Tibial nerve (tissue), 4 donors: ENCODE results near the gene TRPM2. TPM values are rescaled to one million over a fixed set of nuclear protein-coding genes. Genes with fewer than 3 reads are reported as not detected.

Experiments used
- DNase-seq, 2 donors: peaks; one replicate each; pipeline ENCODE4 v3.0.0-alpha.2; 2019; ENCODE audit warnings: low spot score in 2 of 2
- H3K27ac ChIP-seq, 4 donors: fragments of 200-600 bp; sonication (generic) in 3 of 4; one replicate each; pipeline ENCODE4 v1.5.1; 2017 to 2019; ENCODE audit warnings: mild to moderate bottlenecking in 1 of 4
- H3K27me3 ChIP-seq, 2 donors: fragments of 200-600 bp; sonication (generic) in 1 of 2; one replicate each; pipeline versions ENCODE4 v1.5.1 to v1.6.0; 2017 to 2019
- H3K36me3 ChIP-seq, 3 donors: fragments of 200-600 bp; sonication (generic); one replicate each; pipeline ENCODE4 v1.5.1; 2018 to 2019
- H3K4me1 ChIP-seq, 4 donors: fragments of 200-600 bp; sonication (generic) in 3 of 4; one replicate each; pipeline ENCODE4 v1.5.1; 2017 to 2019
- H3K4me3 ChIP-seq, 4 donors: fragments of 200-600 bp; sonication (generic) in 3 of 4; one replicate each; pipeline ENCODE4 v1.5.1; 2017 to 2019; ENCODE audit warnings: mild to moderate bottlenecking in 1 of 4, moderate library complexity in 1 of 4
- H3K9me3 ChIP-seq, 4 donors: fragments of 200-600 bp; sonication (generic) in 3 of 4; one replicate each; pipeline ENCODE4 v1.5.1; 2017 to 2019
- CTCF ChIP-seq, 5 experiments: fragments of 200-600 bp in 3 of 5; fragments of 450-650 bp in 2 of 5; sonication (generic) in 3 of 5; IDR thresholded peaks; one replicate each; pipeline ENCODE4 v1.5.1; 2016 to 2019; ENCODE audit warnings: antibody characterized with exemption in 5 of 5, mild to moderate bottlenecking in 3 of 5, moderate library complexity in 2 of 5
- EP300 ChIP-seq, 2 donors: sonication (generic); formaldehyde crosslinking; IDR thresholded peaks; one replicate each; pipeline ENCODE4 v1.6.1; 2017; ENCODE audit warnings: antibody characterized with exemption in 2 of 2, mild to moderate bottlenecking in 1 of 2
- POLR2A ChIP-seq, 2 donors: fragments of 450-650 bp; IDR thresholded peaks; one replicate each; pipeline ENCODE4 v1.6.1; 2017; ENCODE audit warnings: antibody characterized with exemption in 2 of 2, mild to moderate bottlenecking in 2 of 2, moderate library complexity in 2 of 2
- WGBS, 2 donors: methylation state at CpG; one replicate each; pipeline ENCODE4 v1.1.5; 2018; 5-methylcytosine and 5-hydroxymethylcytosine counted together
- small RNA-seq: library from RNA; depleted of rRNA; stranded (forward); fragments of <200 nt; gene quantifications from one replicate; pipeline ENCODE3, GENCODE V24; 2016
- total RNA-seq, 4 donors: library from RNA; depleted of rRNA; stranded (reverse); fragments of >200 nt; gene quantifications; one replicate each; pipeline ENCODE4 v1.1.0, GENCODE V29; 2016

Gene TRPM2
- total RNA-seq, 4 donors from 2014 or later: 4.9 to 10.3 (median 7.8) TPM

DNA sequence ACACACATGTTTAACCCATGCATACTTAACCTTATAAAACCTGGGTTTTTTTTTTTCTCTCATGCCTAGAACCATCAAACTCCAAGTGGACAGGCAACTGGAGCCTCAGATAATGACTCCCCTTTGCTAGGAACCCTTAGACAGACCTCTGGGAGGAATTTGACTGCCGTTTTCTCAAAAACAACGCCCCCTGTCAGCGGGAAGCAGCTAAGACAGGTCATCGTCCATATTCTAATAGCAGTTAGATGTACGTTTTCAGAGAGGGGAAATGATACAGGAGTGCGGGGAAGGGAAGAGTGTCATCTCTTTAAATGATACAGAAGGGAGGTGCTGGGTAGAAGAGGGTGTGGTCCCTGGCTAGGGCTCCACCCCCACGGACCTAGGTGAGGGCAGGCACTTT lies 136.5 kb downstream of the TRPM2 start:
- TF ChIP-seq EP300 (IDR thresholded peaks at IDR 0.05) (no peak), CTCF (IDR thresholded peaks at IDR 0.05) (no peak), POLR2A (IDR thresholded peaks at IDR 0.05) (no peak)
- 32 to 33% methylated on average over 7 of the region's 7 CpGs for WGBS, 2 donors

GRCh38 chr21:44490405-44490804 lies 137.0 kb downstream of the TRPM2 start:
- 94 to 95% methylated on average over 19 of the region's 19 CpGs for WGBS, 2 donors
- no peaks in the 10 kb centered on the region for H3K36me3 ChIP-seq
- no peaks in the 10 kb centered on the region for H3K4me1 ChIP-seq
- H3K4me3 ChIP-seq: no peak overlapping the region
- H3K27me3 ChIP-seq: no peaks in the 10 kb centered on the region
- no peak for DNase-seq
- TF ChIP-seq POLR2A (IDR thresholded peaks at IDR 0.05) (no peak), CTCF (IDR thresholded peaks at IDR 0.05) (no peak), EP300 (IDR thresholded peaks at IDR 0.05) (no peak)
- peaks cover 0 to 37% (median 2%) of the 10 kb centered on the region in 4 donors for H3K9me3 ChIP-seq
- no peak overlapping the region for H3K27ac ChIP-seq

More for the DNA sequence above, 136.5 kb downstream of the TRPM2 start:
- no peak for DNase-seq
- Histone ChIP-seq H3K9me3 (peaks cover 0 to 37% (median 2%) of the 10 kb centered on the region in 4 donors), H3K27ac (no peak overlapping the region), H3K4me1 (no peaks in the 10 kb centered on the region), H3K27me3 (no peaks in the 10 kb centered on the region), H3K36me3 (no peaks in the 10 kb centered on the region), H3K4me3 (no peak overlapping the region)

GRCh38 chr21:44490816-44491215 lies 137.4 kb downstream of the TRPM2 start:
- no peaks in the 10 kb centered on the region for H3K4me1 ChIP-seq
- no peak for DNase-seq
- H3K27me3 ChIP-seq: no peaks in the 10 kb centered on the region
- no peak overlapping the region for H3K27ac ChIP-seq
- H3K36me3 ChIP-seq: no peaks in the 10 kb centered on the region
- H3K9me3 ChIP-seq: peaks cover 0 to 37% (median 2%) of the 10 kb centered on the region in 4 donors
- 67 to 73% methylated on average over 9 of the region's 9 CpGs for WGBS, 2 donors
- no peak for TF ChIP-seq EP300 (IDR thresholded peaks at IDR 0.05)
- no peak for TF ChIP-seq CTCF (IDR thresholded peaks at IDR 0.05)
- TF ChIP-seq POLR2A (IDR thresholded peaks at IDR 0.05): no peak
- H3K4me3 ChIP-seq: no peak overlapping the region

Small RNA genes within 50 kb of the gene (small RNA-seq; reads per million reads assigned to genes)
- not detected for gene RF00285

Other genes with a start within 250 kb of the TRPM2 start
- gene PWP2, start 246.2 kb upstream of the TRPM2 start, total RNA-seq: 10 to 100 TPM in 3 of 4 donors, 1 to 10 TPM in 1; 4.7 to 22.0 (median 14.2) TPM
- 10 to 100 TPM; 14.9 to 45.0 (median 30.2) TPM for gene GATD3, start 219.9 kb upstream of the TRPM2 start, total RNA-seq
- 1 to 10 TPM; 2.6 to 5.2 (median 3.1) TPM for gene ICOSLG, start 112.7 kb upstream of the TRPM2 start, total RNA-seq
- gene DNMT3L, start 91.7 kb upstream of the TRPM2 start, total RNA-seq: not detected
- under 1 TPM in 1 of 4 donors, not detected in 3; 0.30 TPM for gene AIRE, start 67.7 kb upstream of the TRPM2 start, total RNA-seq
- gene PFKL, start 53.6 kb upstream of the TRPM2 start, total RNA-seq: 100 to 1,000 TPM in 3 of 4 donors, 10 to 100 TPM in 1; 94.6 to 155 (median 141) TPM
- gene CFAP410, start 14.2 kb upstream of the TRPM2 start, total RNA-seq: 10 to 100 TPM; 38.0 to 69.8 (median 61.2) TPM
- 1 to 10 TPM; 2.0 to 8.0 (median 3.8) TPM for gene LRRC3, start 101.9 kb downstream of the TRPM2 start, total RNA-seq
- not detected for gene KRTAP10-1, start 186.6 kb downstream of the TRPM2 start, total RNA-seq
- gene KRTAP10-2, start 197.9 kb downstream of the TRPM2 start, total RNA-seq: not detected
- not detected for gene KRTAP10-3, start 205.2 kb downstream of the TRPM2 start, total RNA-seq
- not detected for gene KRTAP10-4, start 220.1 kb downstream of the TRPM2 start, total RNA-seq
- gene KRTAP10-5, start 227.0 kb downstream of the TRPM2 start, total RNA-seq: not detected
- not detected for gene KRTAP10-6, start 238.9 kb downstream of the TRPM2 start, total RNA-seq
- not detected for gene KRTAP10-7, start 247.0 kb downstream of the TRPM2 start, total RNA-seq